HepG2 (cell line): Measurements from ENCODE around the gene TAF6. TPM values are rescaled to one million over a fixed set of nuclear protein-coding genes. Genes with fewer than 3 reads are reported as not detected.

Experiments used
- ATF7 ChIP-seq, 2 experiments: fragments of 450-650 bp in 1 of 2; sonication (generic) in 1 of 2; formaldehyde crosslinking in 1 of 2; IDR thresholded peaks; 2 replicates each; pipeline versions ENCODE4 v1.4.0 to v1.6.1; 2016 to 2020; ENCODE audit warnings: antibody characterized with exemption in 1 of 2, mild to moderate bottlenecking in 1 of 2, missing genetic modification reagents in 1 of 2
- CHD4 ChIP-seq: fragments of 200-600 bp; sonication (generic); IDR thresholded peaks from 2 replicates; pipeline ENCODE4 v1.7.0; 2017; ENCODE audit warnings: mild to moderate bottlenecking, low read length, borderline replicate concordance
- FOXJ3 ChIP-seq: sonication (generic); formaldehyde crosslinking; IDR thresholded peaks from 2 replicates; pipeline ENCODE4 v1.4.0; 2020; ENCODE audit warnings: missing genetic modification reagents, mild to moderate bottlenecking, borderline replicate concordance
- NR2F6 ChIP-seq, 2 experiments: IDR thresholded peaks; 2 replicates each; pipeline ENCODE4 v1.6.1; 2016; ENCODE audit warnings: antibody characterized with exemption in 1 of 2, mild to moderate bottlenecking in 1 of 2
- RBAK ChIP-seq: sonication (generic); formaldehyde crosslinking; IDR thresholded peaks from 2 replicates; pipeline ENCODE4 v1.5.1; 2020; ENCODE audit warnings: mild to moderate bottlenecking, missing genetic modification reagents
- RFX1 ChIP-seq: fragments of 450-650 bp; IDR thresholded peaks from 2 replicates; pipeline ENCODE4 v1.6.1; 2017
- RNF2 ChIP-seq: fragments of 450-650 bp; conservative IDR thresholded peaks from 2 replicates; pipeline ENCODE4 v1.6.1; 2016; ENCODE audit warnings: low read depth
- ZFP41 ChIP-seq: sonication (generic); formaldehyde crosslinking; IDR thresholded peaks from 2 replicates; pipeline ENCODE4 v1.4.0; 2020; ENCODE audit warnings: mild to moderate bottlenecking, missing genetic modification reagents, borderline replicate concordance
- ZNF160 ChIP-seq: sonication (generic); formaldehyde crosslinking; IDR thresholded peaks from 2 replicates; pipeline ENCODE4 v1.8.0; 2022; ENCODE audit warnings: mild to moderate bottlenecking, inconsistent platforms, missing genetic modification reagents
- ZNF788 ChIP-seq: sonication (generic); formaldehyde crosslinking; IDR thresholded peaks from 2 replicates; pipeline ENCODE4 v1.5.0; 2020; ENCODE audit warnings: mild to moderate bottlenecking, missing genetic modification reagents, borderline replicate concordance
- ZSCAN22 ChIP-seq: sonication (generic); formaldehyde crosslinking; IDR thresholded peaks from 2 replicates; pipeline ENCODE4 v1.4.0; 2020; ENCODE audit warnings: mild to moderate bottlenecking, missing genetic modification reagents
- polyA plus RNA-seq, 8 experiments: library from polyadenylated mRNA; depleted of rRNA in 3 of 8; stranded (reverse) in 7 of 8; unstranded in 1 of 8; fragments of >200 nt; fragmentation: Illumina TruSeq in 4 of 8; extraction: Trizol in 4 of 8; gene quantifications; 2 replicates each; pipeline versions ENCODE4 v1.2.1 to v1.2.3, GENCODE V29; 2011 to 2016; ENCODE audit warnings: low read depth in 4 of 8, missing spikeins in 1 of 8, mixed read lengths in 1 of 8; ENCODE audit not compliant: insufficient read depth in 1 of 8
- total RNA-seq, 5 experiments: library from RNA; depleted of rRNA; stranded (reverse); fragments of >200 nt; fragmentation: Illumina TruSeq; extraction: Trizol; gene quantifications; 2 replicates each; pipeline ENCODE4 v1.2.3, GENCODE V29; 2016; ENCODE audit warnings: low read depth in 1 of 5
- TF ChIP-seq, protein P1 (sequence below): sonication (generic); formaldehyde crosslinking; IDR thresholded peaks from 2 replicates; pipeline ENCODE4 v1.4.0; 2020; ENCODE audit warnings: missing genetic modification reagents
- TF ChIP-seq, protein P2 (sequence below): sonication (generic); formaldehyde crosslinking; IDR thresholded peaks from 2 replicates; pipeline ENCODE4 v1.4.0; 2020; ENCODE audit warnings: mild to moderate bottlenecking, missing genetic modification reagents
- TF ChIP-seq, protein P3 (sequence below): sonication (generic); formaldehyde crosslinking; IDR thresholded peaks from 2 replicates; pipeline ENCODE4 v1.4.0; 2020; ENCODE audit warnings: missing genetic modification reagents, borderline replicate concordance
- TF ChIP-seq, protein P4 (sequence below): sonication (generic); formaldehyde crosslinking; IDR thresholded peaks from 2 replicates; pipeline ENCODE4 v1.8.1; 2023; ENCODE audit warnings: mild to moderate bottlenecking, inconsistent platforms, moderate library complexity, missing genetic modification reagents, borderline replicate concordance
- TF ChIP-seq, protein P5 (sequence below): sonication (generic); formaldehyde crosslinking; IDR thresholded peaks from 2 replicates; pipeline ENCODE4 v1.5.0; 2020; ENCODE audit warnings: missing genetic modification reagents
- TF ChIP-seq, protein P6 (sequence below): IDR thresholded peaks from 2 replicates; pipeline ENCODE4 v1.6.1; 2016; ENCODE audit warnings: mild to moderate bottlenecking

Gene TAF6
- total and polyA plus RNA-seq, 2 of the 13 experiments (the other 11 are each of a cell fraction or from before 2014, with no cell fraction given), result 12.9 to 18.8 TPM

DNA sequence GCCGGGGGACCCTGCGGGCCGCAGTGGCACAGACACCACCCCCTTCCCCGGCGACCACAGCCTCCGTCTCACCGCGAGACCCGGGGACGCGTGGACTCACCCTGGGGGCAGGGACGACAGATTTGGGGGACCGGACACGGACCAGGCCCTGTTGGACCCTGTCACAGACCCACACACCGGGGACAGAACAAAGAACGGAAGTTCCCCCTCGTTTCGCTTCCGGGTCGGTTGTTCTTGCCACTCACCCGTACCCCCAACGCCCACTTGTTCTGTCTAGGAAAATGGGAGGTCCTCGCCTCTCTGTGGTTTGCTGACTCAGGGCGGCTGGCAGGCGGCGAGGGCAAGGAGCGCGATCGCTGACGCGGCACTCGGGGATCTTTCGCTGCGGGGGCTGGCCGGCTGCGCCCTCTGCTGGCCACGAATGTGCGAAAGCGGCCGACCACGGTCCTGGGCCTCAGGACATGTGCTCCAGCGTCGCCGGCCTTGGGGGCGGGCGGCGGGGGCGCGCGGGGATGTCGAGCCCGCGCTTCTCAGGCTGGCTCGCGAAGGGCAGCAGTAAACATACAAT lies 37.5 kb downstream of the TAF6 start, which contains the start of gene ZNF3 (continued):
- TF ChIP-seq, protein P1, sequence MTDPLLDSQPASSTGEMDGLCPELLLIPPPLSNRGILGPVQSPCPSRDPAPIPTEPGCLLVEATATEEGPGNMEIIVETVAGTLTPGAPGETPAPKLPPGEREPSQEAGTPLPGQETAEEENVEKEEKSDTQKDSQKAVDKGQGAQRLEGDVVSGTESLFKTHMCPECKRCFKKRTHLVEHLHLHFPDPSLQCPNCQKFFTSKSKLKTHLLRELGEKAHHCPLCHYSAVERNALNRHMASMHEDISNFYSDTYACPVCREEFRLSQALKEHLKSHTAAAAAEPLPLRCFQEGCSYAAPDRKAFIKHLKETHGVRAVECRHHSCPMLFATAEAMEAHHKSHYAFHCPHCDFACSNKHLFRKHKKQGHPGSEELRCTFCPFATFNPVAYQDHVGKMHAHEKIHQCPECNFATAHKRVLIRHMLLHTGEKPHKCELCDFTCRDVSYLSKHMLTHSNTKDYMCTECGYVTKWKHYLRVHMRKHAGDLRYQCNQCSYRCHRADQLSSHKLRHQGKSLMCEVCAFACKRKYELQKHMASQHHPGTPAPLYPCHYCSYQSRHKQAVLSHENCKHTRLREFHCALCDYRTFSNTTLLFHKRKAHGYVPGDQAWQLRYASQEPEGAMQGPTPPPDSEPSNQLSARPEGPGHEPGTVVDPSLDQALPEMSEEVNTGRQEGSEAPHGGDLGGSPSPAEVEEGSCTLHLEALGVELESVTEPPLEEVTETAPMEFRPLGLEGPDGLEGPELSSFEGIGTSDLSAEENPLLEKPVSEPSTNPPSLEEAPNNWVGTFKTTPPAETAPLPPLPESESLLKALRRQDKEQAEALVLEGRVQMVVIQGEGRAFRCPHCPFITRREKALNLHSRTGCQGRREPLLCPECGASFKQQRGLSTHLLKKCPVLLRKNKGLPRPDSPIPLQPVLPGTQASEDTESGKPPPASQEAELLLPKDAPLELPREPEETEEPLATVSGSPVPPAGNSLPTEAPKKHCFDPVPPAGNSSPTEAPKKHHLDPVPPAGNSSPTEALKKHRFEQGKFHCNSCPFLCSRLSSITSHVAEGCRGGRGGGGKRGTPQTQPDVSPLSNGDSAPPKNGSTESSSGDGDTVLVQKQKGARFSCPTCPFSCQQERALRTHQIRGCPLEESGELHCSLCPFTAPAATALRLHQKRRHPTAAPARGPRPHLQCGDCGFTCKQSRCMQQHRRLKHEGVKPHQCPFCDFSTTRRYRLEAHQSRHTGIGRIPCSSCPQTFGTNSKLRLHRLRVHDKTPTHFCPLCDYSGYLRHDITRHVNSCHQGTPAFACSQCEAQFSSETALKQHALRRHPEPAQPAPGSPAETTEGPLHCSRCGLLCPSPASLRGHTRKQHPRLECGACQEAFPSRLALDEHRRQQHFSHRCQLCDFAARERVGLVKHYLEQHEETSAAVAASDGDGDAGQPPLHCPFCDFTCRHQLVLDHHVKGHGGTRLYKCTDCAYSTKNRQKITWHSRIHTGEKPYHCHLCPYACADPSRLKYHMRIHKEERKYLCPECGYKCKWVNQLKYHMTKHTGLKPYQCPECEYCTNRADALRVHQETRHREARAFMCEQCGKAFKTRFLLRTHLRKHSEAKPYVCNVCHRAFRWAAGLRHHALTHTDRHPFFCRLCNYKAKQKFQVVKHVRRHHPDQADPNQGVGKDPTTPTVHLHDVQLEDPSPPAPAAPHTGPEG (CRISPR knock-in tag), result no peak; the same call in 1 of the 2 replicates
- TF ChIP-seq, protein P2, sequence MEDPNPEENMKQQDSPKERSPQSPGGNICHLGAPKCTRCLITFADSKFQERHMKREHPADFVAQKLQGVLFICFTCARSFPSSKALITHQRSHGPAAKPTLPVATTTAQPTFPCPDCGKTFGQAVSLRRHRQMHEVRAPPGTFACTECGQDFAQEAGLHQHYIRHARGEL (CRISPR knock-in tag), result peak; percentile 77; the same call in 1 of the 2 replicates
- TF ChIP-seq FOXJ3, result no peak
- peak; percentile 95; the same call in 1 of the 2 replicates for TF ChIP-seq ZNF788 (CRISPR knock-in tag)
- no peak for TF ChIP-seq RBAK (CRISPR knock-in tag)
- TF ChIP-seq CHD4, result no peak
- no peak for TF ChIP-seq ATF7 (IDR thresholded peaks at IDR 0.05)
- TF ChIP-seq ATF7 (CRISPR knock-in tag; IDR thresholded peaks at IDR 0.05), result peak; percentile 43; the same call in 1 of the 2 replicates
- no peak for TF ChIP-seq RFX1
- no peak for TF ChIP-seq NR2F6 (IDR thresholded peaks at IDR 0.05)
- peak; percentile 85 for TF ChIP-seq NR2F6 (CRISPR knock-in tag; IDR thresholded peaks at IDR 0.05)
- peak; percentile 70; the same call in 1 of the 2 replicates for TF ChIP-seq ZNF160 (CRISPR knock-in tag)
- TF ChIP-seq, protein P3, sequence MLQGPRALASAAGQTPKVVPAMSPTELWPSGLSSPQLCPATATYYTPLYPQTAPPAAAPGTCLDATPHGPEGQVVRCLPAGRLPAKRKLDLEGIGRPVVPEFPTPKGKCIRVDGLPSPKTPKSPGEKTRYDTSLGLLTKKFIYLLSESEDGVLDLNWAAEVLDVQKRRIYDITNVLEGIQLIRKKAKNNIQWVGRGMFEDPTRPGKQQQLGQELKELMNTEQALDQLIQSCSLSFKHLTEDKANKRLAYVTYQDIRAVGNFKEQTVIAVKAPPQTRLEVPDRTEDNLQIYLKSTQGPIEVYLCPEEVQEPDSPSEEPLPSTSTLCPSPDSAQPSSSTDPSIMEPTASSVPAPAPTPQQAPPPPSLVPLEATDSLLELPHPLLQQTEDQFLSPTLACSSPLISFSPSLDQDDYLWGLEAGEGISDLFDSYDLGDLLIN, result 0 out of 2 replicates have a peak, but pooled peaks have one; percentile 8
- TF ChIP-seq RNF2, result peak; percentile 74; the same call in 1 of the 2 replicates
- TF ChIP-seq ZSCAN22 (CRISPR knock-in tag), result no peak; the same call in 1 of the 2 replicates
- TF ChIP-seq, protein P4, sequence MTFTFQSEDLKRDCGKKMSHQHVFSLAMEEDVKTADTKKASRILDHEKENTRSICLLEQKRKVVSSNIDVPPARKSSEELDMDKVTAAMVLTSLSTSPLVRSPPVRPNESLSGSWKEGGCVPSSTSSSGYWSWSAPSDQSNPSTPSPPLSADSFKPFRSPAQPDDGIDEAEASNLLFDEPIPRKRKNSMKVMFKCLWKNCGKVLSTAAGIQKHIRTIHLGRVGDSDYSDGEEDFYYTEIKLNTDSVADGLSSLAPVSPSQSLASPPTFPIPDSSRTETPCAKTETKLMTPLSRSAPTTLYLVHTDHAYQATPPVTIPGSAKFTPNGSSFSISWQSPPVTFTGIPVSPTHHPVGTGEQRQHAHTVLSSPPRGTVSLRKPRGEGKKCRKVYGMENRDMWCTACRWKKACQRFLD (CRISPR knock-in tag), result 0 out of 2 replicates have a peak, but pooled peaks have one; percentile 0
- TF ChIP-seq ZFP41 (CRISPR knock-in tag), result peak; percentile 26; the same call in 1 of the 2 replicates
- TF ChIP-seq, protein P5, sequence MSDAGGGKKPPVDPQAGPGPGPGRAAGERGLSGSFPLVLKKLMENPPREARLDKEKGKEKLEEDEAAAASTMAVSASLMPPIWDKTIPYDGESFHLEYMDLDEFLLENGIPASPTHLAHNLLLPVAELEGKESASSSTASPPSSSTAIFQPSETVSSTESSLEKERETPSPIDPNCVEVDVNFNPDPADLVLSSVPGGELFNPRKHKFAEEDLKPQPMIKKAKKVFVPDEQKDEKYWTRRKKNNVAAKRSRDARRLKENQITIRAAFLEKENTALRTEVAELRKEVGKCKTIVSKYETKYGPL (CRISPR knock-in tag), result no peak
- TF ChIP-seq, protein P6, sequence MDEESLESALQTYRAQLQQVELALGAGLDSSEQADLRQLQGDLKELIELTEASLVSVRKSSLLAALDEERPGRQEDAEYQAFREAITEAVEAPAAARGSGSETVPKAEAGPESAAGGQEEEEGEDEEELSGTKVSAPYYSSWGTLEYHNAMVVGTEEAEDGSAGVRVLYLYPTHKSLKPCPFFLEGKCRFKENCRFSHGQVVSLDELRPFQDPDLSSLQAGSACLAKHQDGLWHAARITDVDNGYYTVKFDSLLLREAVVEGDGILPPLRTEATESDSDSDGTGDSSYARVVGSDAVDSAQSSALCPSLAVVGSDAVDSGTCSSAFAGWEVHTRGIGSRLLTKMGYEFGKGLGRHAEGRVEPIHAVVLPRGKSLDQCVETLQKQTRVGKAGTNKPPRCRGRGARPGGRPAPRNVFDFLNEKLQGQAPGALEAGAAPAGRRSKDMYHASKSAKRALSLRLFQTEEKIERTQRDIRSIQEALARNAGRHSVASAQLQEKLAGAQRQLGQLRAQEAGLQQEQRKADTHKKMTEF, result peak; percentile 95
